CD4-positive, alpha-beta T cell treated with Interferon gamma for 1 hour (primary cell): ENCODE measurements around the gene DGKH.
"Not testable (repeated sequence)": the region's sequence is repeated elsewhere in the genome, so short reads cannot be mapped to it uniquely, and the experiment has no call there.

Experiments
- DNase-seq: peaks from one replicate; pipeline ENCODE4 v3.0.0-alpha.2; 2020

Gene DGKH

DNA sequence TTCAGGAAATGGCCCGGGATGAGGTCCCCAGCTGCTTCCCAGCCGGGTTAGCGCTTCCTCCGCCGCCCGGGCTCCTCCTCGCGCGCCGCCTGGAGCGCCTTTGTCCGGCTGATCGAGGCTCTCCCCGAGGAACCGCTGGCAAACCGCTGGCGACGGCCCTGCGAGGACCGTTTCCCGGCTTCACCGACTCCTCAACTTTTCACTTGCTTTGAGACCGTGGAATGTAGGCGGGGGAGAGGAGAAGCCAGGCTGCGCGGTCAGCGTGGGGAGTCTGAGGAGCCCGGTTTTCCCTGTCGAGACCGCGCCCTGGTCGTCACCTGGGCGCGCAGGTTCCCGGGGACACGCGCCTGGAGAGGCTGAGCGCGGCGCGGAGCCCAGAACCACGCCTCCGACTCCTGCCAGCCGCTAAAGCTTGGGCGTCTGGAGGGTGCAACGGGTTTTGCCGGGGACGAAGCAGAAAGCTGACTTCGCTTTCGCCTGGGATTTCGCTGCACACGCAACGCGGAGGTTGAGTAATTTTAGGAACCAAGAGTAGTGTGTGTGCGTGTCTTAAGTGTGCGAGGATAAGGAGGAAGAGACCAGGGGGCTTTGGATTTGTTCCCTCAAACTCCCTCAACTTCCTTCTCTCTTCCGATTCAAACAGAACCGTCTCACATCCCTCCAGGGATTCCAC lies 7.3 kb upstream of the DGKH start:
- peak; percentile 6 for DNase-seq

DNA sequence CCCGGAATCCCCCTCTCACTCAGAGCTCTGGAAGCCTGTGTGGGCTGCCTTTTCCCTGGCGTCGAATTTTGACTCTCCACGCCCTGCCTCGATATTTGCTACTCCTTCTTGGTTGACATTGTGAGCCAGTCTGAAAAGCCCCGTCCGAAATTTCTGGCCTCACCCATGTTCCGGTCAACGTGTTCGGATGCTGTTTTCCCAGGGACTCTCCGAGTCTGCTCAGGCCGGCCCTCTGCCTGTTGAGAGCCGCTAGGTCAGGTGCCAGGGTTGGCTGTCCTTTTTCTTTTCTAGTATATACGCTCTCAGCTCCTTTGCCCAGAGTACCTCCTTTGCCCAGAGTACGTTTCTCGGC lies 6.8 kb upstream of the DGKH start:
- DNase-seq: no peak

DNA sequence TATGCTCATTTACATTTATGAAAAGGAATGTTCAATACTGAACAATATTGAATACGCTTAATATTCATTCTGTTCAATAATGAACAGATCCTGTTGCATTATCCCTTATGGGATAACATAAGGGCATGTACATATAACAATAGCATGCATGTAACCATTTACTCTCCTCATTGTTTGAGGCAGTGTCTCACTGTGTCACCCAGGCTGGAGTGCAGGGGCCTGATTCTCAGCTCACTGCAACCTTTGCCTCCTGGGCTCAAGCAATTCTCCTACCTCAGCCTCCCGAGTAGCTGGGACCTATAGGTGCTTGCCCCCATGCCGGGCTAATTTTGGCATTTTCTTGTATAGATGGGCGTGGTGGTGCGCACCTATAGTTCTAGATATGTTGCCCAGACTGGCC lies 4.8 kb upstream of the DGKH start:
- DNase-seq: no peak

DNA sequence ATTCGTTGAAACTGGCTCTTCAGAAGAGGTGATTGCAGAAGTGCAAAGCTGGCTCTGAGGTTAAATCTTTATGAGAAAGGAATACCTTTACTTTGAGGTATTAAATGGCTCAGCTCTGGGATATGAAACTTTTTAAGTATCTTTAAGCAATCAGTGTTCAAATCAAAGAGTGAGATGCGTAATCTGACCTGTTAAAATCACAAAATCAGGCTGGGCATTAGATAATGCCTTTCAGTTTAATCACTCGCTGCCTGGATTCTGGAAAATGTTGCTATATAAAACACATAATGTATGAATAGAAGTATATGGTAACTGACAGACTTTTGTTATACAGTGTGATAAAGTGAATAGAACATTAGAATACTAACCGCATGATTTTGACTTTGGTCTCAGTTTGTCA lies 2.0 kb upstream of the DGKH start:
- DNase-seq: no peak

DNA sequence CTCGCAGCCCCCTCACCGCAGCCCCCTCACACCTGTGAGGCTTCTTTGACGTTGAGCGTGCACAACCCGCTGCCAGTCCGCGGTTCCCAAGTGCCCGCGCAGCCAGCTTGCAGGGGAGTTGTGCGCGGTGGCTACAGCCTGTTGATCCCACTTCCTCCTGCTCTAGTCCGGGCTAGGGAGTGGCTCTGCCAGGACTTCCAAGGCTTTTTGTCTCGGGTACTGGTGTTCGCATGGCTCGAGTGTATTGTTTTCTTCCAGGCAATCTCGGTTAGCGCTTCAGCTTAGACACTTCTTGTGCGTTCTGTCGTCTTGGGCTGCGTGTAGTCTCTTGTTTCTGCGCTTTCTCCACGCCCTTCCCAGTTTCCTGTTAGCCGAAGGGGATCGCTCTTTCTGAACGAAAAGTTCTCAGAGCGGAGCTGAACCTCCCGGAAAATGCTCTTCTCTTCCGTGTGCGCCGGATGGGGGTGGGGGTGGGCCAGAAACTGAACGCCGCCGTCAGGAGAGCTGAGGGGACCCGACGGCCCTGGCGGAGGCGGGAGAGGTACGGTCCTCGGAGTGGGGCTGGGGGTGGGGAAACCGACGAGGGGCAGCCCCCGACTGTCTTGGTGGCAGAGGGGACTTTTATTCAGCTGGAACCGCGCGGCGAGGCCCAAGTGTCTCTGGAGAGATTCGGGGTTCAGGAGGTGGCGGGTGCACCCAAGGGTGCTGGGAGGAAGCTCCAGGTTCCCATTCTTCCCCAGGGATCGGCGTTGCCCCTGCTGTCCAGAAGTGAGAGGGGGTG lies 697 bp upstream of the DGKH start:
- no peak for DNase-seq

DNA sequence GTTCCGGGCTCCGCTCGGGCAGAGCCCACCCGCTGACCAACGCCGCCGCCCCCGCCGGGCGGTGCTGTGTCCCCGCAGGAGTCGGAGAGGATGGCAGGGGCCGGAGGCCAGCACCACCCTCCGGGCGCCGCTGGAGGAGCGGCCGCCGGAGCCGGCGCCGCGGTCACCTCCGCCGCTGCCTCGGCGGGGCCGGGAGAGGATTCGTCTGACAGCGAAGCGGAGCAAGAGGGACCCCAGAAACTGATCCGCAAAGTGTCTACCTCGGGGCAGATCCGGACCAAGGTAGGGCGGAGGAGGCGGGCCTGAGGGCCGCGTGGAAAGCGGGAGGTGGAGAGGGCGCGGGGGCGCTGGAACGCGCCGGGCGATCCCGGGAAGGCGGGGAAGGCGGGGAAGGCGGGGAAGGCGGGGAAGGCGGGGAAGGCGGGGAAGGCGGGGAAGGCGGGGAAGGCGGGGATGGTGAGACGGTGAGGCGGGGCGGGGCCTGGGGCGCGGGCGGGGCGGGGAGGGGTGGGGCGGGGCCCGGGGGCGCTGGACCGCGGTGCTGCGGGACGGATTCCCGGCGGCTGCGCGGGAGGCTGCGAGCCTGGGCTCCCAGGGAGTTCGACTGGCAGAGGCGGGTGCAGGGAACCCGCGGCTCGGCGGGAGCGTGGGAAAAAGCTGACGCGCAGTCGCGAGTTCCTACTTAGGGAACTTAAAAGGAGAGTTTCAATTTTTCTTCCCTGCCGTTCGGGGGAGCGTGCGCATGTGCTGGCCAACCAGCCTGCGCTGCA lies 421 bp downstream of the DGKH start:
- DNase-seq: peak; percentile 32

DNA sequence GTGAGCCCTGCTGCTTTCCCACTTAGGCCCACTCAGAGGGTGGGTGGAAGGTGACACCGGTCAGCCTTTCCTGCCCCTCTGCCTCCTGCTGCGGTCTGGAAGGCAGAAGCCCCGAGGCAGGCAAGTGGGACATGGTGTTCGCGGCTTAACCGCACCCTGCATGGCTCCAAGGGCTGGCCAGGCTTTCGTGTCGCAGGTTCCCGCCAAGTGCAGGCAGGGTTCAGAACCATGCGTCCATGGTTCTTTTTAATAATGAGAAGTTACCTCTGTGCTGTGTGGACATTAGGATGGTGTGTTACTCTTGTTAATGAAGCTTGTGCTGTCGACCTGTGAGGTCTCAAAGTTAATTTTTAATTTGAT lies 986 bp downstream of the DGKH start:
- no peak for DNase-seq

DNA sequence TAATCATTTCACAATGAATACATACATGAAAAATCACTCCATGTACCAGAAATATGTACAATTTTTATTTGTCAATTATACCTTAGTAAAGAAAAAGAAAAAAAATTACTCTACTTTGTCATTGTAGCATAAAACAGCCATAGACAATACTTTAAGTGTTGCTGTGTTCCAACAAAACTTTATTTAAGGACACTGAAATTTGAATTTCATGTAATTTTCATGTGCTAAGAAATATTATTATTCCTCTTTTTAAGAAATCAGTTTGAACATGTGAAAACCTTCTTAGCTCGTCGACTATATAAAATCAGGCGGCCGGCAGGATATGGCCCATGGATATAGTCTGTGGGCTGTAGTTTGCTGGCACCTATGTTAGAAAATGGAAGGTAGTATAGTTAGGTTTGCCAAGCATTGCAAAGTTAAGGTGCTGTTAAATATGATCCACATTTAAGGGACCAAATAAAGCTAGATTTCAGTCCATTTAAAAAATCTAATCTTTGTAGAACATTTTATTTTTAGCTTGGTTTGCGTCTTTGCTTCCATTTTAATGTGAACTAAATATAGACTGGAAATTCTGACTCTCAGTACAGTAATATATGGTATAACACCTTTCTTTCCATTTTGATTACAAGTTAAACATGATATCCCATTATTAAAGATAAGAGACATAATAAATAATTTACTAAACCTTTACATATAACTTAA lies 6.5 kb downstream of the DGKH start:
- no peak for DNase-seq

DNA sequence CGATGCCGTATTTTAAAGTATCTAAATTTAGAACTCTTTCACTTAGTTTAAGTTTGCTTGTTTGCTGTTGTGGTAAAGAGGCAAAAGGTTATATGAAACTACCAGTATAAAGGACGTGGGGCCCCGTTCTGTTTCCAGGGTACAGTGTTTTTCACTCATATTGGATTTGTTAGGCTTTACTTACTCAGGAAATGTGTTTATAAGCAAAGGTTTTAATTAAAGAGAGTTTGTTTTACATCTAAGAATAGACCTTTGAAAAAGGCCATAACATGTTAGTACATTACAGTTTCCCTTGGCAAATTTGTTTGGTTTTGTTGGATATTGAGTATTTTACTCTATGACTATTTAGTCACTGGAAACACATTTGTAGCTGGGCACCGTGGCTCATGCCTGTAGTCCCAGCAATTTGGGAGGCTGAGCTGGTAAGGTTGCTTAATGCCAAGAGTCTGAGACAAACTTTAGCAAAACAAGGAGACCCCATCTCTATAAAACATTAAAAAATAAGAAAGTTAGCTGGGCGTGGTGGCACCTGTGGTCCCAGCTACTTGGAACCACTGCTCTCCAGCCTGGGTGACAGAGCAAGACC lies 7.1 kb downstream of the DGKH start:
- no peak for DNase-seq

DNA sequence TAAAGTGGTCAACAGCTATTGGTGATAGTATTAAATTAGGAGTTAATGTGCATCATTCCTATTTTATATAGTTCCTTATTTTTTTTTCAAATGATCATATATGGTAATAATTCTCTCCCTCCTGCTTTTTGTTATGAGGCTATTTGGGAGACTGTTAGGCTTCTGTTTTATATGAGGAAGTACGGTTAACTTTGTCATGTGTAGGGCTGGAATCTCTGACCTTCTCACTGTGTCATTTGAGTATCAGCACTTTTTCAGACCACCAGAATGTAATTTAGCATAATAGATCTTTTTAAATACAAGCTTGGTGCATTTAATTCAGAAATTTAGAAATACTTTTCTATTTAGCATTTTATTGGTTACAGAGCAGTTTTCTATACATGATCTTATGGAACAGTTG lies 7.7 kb downstream of the DGKH start:
- DNase-seq: no peak

DNA sequence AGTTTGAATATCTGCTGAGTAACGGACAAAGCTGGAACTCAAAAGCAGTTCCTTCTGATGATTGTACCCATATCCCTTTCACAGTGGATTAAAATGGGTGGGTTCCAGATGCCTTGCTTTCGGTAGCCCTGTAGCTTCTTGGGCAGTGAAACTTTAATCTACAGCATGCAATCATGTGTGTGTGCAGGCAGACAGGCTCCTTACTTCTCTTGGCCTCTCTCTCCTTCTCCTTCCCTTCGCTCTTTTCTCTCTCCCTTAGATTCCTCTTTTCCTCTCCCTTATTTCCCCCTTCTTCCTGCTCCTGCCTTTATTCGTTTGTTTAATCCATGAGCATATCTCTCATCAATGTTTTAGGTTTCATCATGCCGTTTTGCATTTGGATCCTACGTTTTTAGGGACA lies 8.1 kb downstream of the DGKH start:
- no peak for DNase-seq

DNA sequence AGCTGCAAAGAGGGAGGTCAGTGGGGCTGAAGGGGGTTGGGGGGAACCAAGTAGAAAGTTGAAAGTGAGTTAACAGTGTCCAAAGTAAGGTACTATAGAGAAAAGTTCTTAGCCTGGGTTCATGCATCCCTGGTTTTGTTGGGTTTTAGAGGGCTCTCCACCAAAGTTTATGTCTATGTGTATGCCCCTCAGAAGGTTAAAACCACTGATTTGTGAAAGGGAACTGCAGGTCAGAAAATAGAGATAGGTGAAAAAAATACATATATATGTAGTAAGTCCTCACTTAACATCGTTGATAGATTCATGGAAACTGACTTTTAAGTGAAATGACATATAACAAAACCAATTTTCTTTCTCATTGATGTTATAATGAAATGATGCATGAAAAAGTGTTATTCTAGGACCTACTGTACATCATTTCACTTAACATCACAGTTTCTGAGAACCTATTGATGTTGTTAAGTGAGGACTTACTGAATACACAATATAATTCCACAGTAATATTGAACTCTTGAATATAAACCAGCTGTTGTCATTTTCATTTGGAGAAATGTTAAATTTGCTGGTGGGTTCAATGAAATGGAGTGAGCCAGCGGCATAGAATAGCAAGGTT lies 9.6 kb downstream of the DGKH start:
- no peak for DNase-seq

DNA sequence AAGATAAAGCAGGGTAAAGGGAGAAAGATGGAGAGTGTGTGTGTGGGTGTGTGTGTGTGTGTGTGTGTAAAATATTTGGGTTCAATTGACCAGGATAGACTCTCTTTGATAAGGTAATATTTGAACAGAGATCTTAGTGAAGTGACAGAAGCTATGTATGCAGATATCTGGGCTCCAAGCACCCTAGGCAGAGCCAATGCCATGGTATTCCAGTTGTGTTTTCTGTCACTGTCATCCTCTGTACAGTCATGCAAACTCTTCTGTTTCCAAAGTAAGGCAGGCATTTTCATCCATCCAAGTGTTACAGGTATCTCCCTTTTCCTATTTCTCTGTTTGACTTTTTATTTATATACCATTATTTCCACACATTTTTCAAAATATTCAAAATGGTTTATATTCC lies 13.5 kb downstream of the DGKH start:
- no peak for DNase-seq

DNA sequence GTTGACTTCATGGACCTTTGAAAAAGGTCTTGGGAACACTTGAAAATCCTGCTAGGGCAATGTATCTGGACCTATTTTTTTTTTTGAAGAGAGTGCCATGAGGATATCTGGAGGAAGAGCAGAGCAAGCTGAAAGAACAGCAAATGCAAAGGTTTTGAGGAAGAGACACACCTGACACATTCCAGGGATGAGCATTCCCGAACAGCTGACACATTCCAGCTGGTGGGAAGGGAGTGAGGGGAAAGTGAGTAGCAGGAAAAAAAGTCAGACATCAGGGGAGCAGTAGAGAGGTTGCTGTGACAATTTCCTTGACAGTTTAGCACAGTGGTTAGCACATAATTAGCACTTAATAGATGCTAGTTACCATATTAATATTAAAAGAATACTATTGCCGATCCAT lies 14.7 kb downstream of the DGKH start:
- no peak for DNase-seq

DNA sequence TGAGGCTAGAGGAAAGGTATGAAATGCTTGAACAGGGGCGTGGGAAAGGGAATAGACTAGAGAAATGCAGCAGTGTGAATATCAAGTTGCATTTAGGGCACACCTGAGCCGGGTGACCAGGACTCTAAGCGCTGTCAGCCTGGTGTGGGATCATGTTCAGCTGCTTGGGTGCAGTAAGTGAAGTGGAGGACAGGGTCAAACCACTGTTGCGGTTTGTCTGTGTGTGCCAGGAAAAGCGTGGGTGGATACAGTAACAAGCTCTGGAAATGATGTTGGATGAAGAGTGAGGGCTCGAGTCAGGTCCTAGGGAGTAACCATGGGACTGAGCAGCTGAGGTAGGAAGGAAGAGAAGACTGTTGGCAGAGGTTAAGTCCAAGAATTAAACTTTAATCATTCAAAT lies 15.8 kb downstream of the DGKH start:
- no peak for DNase-seq

DNA sequence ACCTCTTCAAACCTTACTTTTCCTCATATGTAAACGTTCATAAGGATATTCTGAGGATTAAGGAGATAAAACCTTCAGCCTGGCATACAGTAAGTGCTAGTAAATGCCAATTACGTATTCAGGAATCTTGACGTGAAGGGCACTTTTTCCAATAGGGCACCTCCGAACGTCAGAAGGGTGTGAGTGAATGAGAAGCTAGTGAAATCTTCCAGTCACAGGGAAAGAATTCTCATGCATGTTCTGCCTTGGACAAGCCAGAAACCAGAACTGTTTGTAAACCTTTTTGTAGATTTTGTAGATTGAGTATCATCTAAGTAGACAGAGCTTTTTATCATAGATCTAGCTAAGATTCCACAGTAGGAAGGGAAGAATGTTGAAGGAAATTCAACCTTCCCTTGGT lies 16.5 kb downstream of the DGKH start:
- DNase-seq: no peak

DNA sequence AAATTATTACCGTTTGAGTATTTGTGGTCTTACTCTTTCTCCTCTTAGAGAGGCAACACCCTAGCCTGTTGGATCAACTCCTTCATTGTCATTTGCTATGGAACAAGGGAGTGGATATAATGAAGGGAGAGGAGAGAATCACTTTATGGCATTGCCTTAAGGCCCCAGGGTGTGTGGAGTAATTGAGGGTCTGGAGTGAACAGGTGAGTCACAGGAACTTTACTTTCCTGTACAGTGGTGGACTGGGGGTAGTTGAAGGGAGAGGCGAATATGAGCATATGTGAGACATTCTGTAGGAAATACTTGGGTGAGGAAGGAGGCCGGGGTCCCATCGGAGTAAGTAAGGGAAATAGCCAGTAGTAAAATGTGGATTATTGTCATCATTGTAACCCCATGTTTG lies 17.0 kb downstream of the DGKH start:
- DNase-seq: no peak

DNA sequence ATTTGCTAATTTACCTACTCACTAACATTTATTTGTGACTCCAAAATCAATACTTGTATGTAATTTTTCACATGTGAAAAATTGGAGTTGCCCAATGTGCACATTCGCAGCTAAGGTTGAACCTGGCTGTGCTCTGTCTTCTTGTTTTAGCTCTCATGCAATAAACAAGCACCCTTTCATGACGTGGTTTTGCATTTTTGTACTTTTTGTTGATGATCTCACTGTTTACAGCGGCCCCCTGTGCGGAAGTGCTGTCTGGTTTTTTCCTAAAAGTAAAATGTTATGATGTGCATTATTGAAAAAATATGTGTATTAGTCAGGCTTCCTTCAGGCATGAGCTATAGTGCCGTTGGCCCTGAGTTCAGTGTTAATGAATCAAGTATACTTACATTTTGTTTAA lies 18.1 kb downstream of the DGKH start:
- DNase-seq: no peak

DNA sequence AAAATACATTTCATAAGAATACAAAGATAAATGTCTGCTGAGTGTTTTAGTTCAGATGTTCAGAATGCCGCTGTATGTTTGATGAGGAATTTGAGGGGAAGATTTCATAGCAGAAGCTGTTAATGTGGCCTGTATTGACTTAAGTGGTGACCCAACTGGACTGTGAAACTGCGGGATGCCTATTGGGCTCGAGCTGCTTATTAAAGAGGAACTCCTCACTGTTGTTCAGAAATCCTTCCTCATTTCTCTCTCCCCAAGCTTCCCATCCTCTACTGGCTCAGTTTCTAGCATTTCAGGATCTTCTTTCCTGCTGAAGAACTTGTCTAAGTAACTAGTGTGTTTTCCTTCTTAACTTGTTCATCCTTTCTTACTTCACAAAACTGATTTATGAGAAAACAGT lies 20.4 kb downstream of the DGKH start:
- DNase-seq: no peak

DNA sequence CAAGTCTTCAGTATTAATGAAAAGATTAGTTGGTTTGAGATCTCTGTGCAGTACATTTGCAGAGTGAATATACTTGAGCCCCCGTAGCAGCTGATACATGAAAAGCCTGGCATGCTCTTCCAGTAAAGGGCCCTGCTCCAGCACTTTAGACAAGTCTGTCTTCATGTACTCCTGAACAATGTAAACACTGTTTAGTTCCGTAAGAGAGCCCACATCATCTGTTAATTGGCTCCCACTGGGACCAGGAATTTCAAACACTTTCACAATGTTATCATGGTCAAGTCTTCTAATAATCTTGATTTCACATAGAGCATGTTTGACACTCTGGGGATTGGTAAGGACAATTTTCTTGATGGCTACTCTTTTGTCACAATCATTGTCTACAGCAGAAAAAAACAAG lies 22.2 kb downstream of the DGKH start:
- DNase-seq: not testable (repeated sequence)

DNA sequence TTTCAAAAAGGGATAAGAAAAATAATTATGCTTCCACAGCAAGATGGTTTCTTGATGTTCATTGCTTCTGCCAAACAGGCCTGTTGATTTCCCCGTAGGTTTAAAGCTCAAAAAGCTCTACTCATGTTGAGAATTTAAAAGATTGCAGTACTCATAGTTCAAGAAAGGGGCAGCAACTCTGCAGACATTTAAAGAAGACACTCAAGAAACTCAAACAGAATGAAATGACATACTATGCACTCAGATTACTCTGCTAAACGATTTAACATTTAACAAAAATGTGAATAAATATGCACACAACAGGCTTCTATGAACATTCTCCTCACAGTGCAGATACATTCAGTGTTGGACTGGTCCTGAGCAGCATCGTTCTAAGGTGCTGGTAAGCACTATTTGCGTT lies 22.7 kb downstream of the DGKH start:
- DNase-seq: not testable (repeated sequence)

DNA sequence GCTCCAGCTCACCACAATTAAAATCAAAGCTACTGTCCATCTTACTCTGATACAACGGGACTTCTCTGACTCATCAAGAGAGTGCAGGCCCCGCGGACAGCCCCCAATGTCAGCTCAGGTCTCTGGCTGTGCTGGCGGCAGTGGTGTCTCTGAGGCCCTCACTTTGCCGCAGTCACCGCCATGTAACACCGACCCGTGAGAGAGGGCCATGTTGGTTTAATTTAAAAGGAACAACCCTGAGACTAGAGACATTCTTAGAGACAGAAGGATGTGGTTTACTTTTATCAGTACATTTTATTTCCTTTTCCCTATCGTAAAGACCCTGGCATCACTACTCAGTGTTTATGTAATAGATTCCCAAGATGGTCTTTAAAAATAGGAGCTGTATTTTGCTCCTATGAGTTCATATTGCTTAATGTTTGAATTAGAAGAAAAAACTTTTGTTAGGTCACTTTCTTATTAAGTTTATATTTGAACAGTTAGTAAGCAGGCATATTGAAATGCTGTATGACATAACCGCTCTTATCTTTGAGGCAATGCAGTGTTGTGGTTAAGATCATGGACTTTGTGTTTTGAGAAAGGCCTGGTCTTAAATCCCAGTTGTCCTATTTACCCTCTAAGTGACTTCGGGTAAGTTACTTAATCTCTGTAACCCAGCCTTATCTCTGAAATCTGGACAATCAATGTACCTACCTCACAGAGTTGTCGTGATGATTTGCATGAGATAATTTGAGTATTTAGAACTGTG lies 23.4 kb downstream of the DGKH start:
- DNase-seq: no peak
